ENCODE measurements around the gene LRRC8D. TPM values are rescaled to one million over a fixed set of nuclear protein-coding genes. Genes with fewer than 3 reads are reported as not detected.

LRRC8D gene
- total and polyA plus RNA-seq, 9 of the 15 experiments (the other 6 are each of a cell fraction or from before 2014, with no cell fraction given) = 3.4 to 53.9 (median 15.9) TPM

- TF ChIP-seq RREB1 (CRISPR knock-in tag; IDR thresholded peaks at IDR 0.05) (0 out of 2 replicates have a peak, but pooled peaks have one; percentile 28), MCM7 (IDR thresholded peaks at IDR 0.05) (no peak), SMARCA4 (IDR thresholded peaks at IDR 0.05) (peak; percentile 96), ZNF224 (CRISPR knock-in tag; IDR thresholded peaks at IDR 0.05) (no peak), RERE (CRISPR knock-in tag; IDR thresholded peaks at IDR 0.05; ENCODE audit: borderline replicate concordance) (no peak), SRSF9 (IDR thresholded peaks at IDR 0.05; ENCODE audit: borderline replicate concordance, low read depth, low read length) (no peak), SNAPC5 (CRISPR knock-in tag; IDR thresholded peaks at IDR 0.05) (no peak), BRD4 (IDR thresholded peaks at IDR 0.05) (no peak), ELF1 (tag; IDR thresholded peaks at IDR 0.05) (no peak), CREB1 (IDR thresholded peaks at IDR 0.05) (peak; percentile 72), CREB1 (CRISPR knock-in tag; IDR thresholded peaks at IDR 0.05) (peak; percentile 65; the same call in 1 of the 2 replicates), MAFG (tag; conservative IDR thresholded peaks at IDR 0.05) (no peak; the same call in 1 of the 2 replicates), MIER1 (IDR thresholded peaks at IDR 0.05; ENCODE audit: low read depth) (peak; percentile 19; the same call in 1 of the 2 replicates), ZNF12 (CRISPR knock-in tag; IDR thresholded peaks at IDR 0.05) (no peak), SAFB (IDR thresholded peaks at IDR 0.05; ENCODE audit: borderline replicate concordance, low read depth, low read length) (no peak), ELK1 (CRISPR knock-in tag; IDR thresholded peaks at IDR 0.05) (no peak)
Observed at GRCh38 chr1:89896105-89896942, 75.5 kb downstream of the LRRC8D start (continued).
